PC-3 (cell line): ENCODE results near the gene ZFP92.

ENCODE experiments used
- CTCF ChIP-seq: fragments of 300-600 bp; sonication (generic); conservative IDR thresholded peaks from 2 replicates; pipeline ENCODE4 v1.5.1; 2017; ENCODE audit warnings: antibody characterized with exemption, low read depth, mild to moderate bottlenecking, low read length
- EZH2 ChIP-seq: fragments of 300-600 bp; sonication (generic); IDR thresholded peaks from one replicate; pipeline ENCODE4 v1.6.1; 2017; ENCODE audit warnings: antibody characterized with exemption, mild to moderate bottlenecking, low read length; ENCODE audit not compliant: unreplicated experiment

- no peak for TF ChIP-seq CTCF
- TF ChIP-seq EZH2: no peak
These were observed 3.7 kb downstream of the ZFP92 start for GRCh38 chrX:153414856-153415510.
